DMS79 (cell line): ENCODE measurements around the gene TRA2A.
"Not testable (repeated sequence)": the region's sequence is repeated elsewhere in the genome, so short reads cannot be mapped to it uniquely, and the experiment has no call there.

Experiments
- DNase-seq: peaks from one replicate; lab custom pipeline; 2025; lab: John Stamatoyannopoulos, UW

The TRA2A gene

GRCh38 chr7:23494009-23494408 is 37.8 kb downstream of the TRA2A start:
- DNase-seq, result no peak

- DNase-seq, result no peak
Measured at GRCh38 chr7:23491502-23491901, 40.3 kb downstream of the TRA2A start.

- DNase-seq, result peak; percentile 24
Measured at GRCh38 chr7:23490357-23491135, 41.2 kb downstream of the TRA2A start.

GRCh38 chr7:23488714-23489113 is 43.1 kb downstream of the TRA2A start:
- not testable (repeated sequence) for DNase-seq

GRCh38 chr7:23487670-23488069 is 44.1 kb downstream of the TRA2A start:
- no peak for DNase-seq

GRCh38 chr7:23486002-23486773 is 45.6 kb downstream of the TRA2A start:
- DNase-seq, result no peak

- no peak for DNase-seq
Measured at GRCh38 chr7:23482686-23483085, 49.1 kb downstream of the TRA2A start.

GRCh38 chr7:23477962-23478866 is 53.6 kb downstream of the TRA2A start:
- no peak for DNase-seq

- DNase-seq, result no peak
Measured at GRCh38 chr7:23477157-23477499, 54.7 kb downstream of the TRA2A start.

- no peak for DNase-seq
Measured at GRCh38 chr7:23476286-23477156, 55.3 kb downstream of the TRA2A start.

GRCh38 chr7:23475576-23475839 is 56.3 kb downstream of the TRA2A start:
- DNase-seq, result no peak

GRCh38 chr7:23474829-23475575 is 56.8 kb downstream of the TRA2A start:
- DNase-seq, result peak; percentile 9

GRCh38 chr7:23474094-23474828 is 57.5 kb downstream of the TRA2A start:
- DNase-seq, result peak; percentile 95

GRCh38 chr7:23473844-23474093 is 58.0 kb downstream of the TRA2A start:
- DNase-seq, result peak; percentile 64

- peak; percentile 46 for DNase-seq
Measured at GRCh38 chr7:23472956-23473843, 58.6 kb downstream of the TRA2A start.

- DNase-seq, result no peak
Measured at GRCh38 chr7:23472556-23472955, 59.2 kb downstream of the TRA2A start.

GRCh38 chr7:23472046-23472445 is 59.7 kb downstream of the TRA2A start:
- DNase-seq, result no peak

GRCh38 chr7:23471106-23471859 is 60.5 kb downstream of the TRA2A start:
- peak; percentile 86 for DNase-seq
